Endothelial cell of umbilical vein (primary cell): ENCODE results near the gene KIF26A. TPM values are rescaled to one million over a fixed set of nuclear protein-coding genes. Genes with fewer than 3 reads are reported as not detected.

Experiments used
- BruUV-seq: library from RNA; stranded (reverse); fragments of 400-500 nt; replicated peaks from 2 replicates; lab custom pipeline; 2021; lab: Mats Ljungman, UMichigan
- CTCF ChIA-PET: fragments of 300-600, 350-600 bp; sonication (Branson Sonifier 250); formaldehyde crosslinking; loops from one replicate; lab custom pipeline; 2021; ENCODE audit warnings: antibody characterized with exemption, inconsistent platforms; lab: Charles Lee
- POLR2A ChIA-PET: fragments of 300-600, 350-600 bp; sonication (Branson Sonifier 250); formaldehyde crosslinking; loops from one replicate; lab custom pipeline; 2021; ENCODE audit warnings: antibody characterized with exemption, inconsistent platforms; lab: Charles Lee
- DNase-seq: peaks from one replicate; pipeline ENCODE4 v3.0.0-alpha.2; 2011; ENCODE audit warnings: low read depth, low spot score
- FAIRE-seq: peaks from 2 replicates; lab custom pipeline; 2011; peaks lifted over from hg19 to GRCh38; lab: Jason Lieb, UNC
- H2AFZ ChIP-seq: 2 replicates; pipeline ENCODE4 v1.6.0; 2012; ENCODE audit warnings: low read depth, low read length, control low read depth, inconsistent platforms
- H3K27ac ChIP-seq: 2 replicates; pipeline ENCODE4 v1.5.1; 2011; ENCODE audit warnings: low read depth, mild to moderate bottlenecking, control low read depth, low read length, moderate library complexity; ENCODE audit not compliant: insufficient read depth
- H3K27me3 ChIP-seq, 2 experiments: 2 replicates each; pipeline versions ENCODE4 v1.6.0 to v1.6.1; 2011; ENCODE audit warnings: low read length in 2 of 2, mixed read lengths in 1 of 2; ENCODE audit not compliant: control insufficient read depth in 2 of 2, insufficient read depth in 2 of 2
- H3K36me3 ChIP-seq, 2 experiments: 2 replicates in 1 of 2; 3 replicates in 1 of 2; pipeline ENCODE4 v1.5.1; 2011; ENCODE audit warnings: low read length in 2 of 2, mild to moderate bottlenecking in 1 of 2, moderate library complexity in 1 of 2; ENCODE audit not compliant: control insufficient read depth in 2 of 2, insufficient read depth in 2 of 2; ENCODE audit errors: extremely low read depth in 1 of 2
- H3K4me1 ChIP-seq: 3 replicates; pipeline ENCODE4 v1.5.1; 2011; ENCODE audit warnings: mild to moderate bottlenecking, low read length; ENCODE audit not compliant: control insufficient read depth, insufficient read depth; ENCODE audit errors: extremely low read depth
- H3K4me2 ChIP-seq: 2 replicates; pipeline ENCODE4 v1.6.1; 2011; ENCODE audit warnings: low read length, control low read depth, mixed read lengths; ENCODE audit not compliant: insufficient read depth
- H3K4me3 ChIP-seq, 3 experiments: fragments of 200-600 bp in 1 of 3; sonication (generic), shearing (Covaris generic) in 1 of 3; replicated peaks in 1 of 3; 2 replicates each; pipeline ENCODE4 v1.5.1; 2011 to 2016; ENCODE audit warnings: control low read depth in 3 of 3, low read length in 3 of 3, mild to moderate bottlenecking in 2 of 3, inconsistent platforms in 1 of 3, low read depth in 1 of 3, moderate library complexity in 1 of 3; ENCODE audit not compliant: insufficient read depth in 1 of 3
- H3K79me2 ChIP-seq: 2 replicates; pipeline ENCODE4 v1.6.0; 2012; ENCODE audit warnings: low read length, inconsistent platforms; ENCODE audit not compliant: control insufficient read depth, insufficient read depth
- H3K9ac ChIP-seq: replicated peaks from 2 replicates; pipeline ENCODE3; 2011; ENCODE audit warnings: low read length, control low read depth; ENCODE audit not compliant: insufficient read depth; ENCODE audit errors: extremely low read depth
- H3K9me1 ChIP-seq: replicated peaks from 3 replicates; pipeline ENCODE4 v1.6.0; 2011; ENCODE audit warnings: mild to moderate bottlenecking, low read length; ENCODE audit not compliant: control insufficient read depth, insufficient read depth; ENCODE audit errors: extremely low read depth
- H3K9me3 ChIP-seq: replicated peaks from 2 replicates; pipeline ENCODE4 v1.5.1; 2012; ENCODE audit warnings: low read length, inconsistent platforms; ENCODE audit not compliant: control insufficient read depth, insufficient read depth
- H4K20me1 ChIP-seq: replicated peaks from 2 replicates; pipeline ENCODE3; 2011; ENCODE audit warnings: mild to moderate bottlenecking, low read length; ENCODE audit not compliant: control insufficient read depth, insufficient read depth; ENCODE audit errors: extremely low read depth
- CTCF ChIP-seq, 2 donors: IDR thresholded peaks; 1 replicate in 1 of 2; 2 replicates in 1 of 2; pipeline ENCODE4 v1.5.1; 2011; ENCODE audit warnings: low read length in 2 of 2, mild to moderate bottlenecking in 2 of 2, moderate library complexity in 2 of 2, control low read depth in 1 of 2, inconsistent platforms in 1 of 2, low read depth in 1 of 2; ENCODE audit not compliant: insufficient read depth in 1 of 2; ENCODE audit errors: extremely low read depth in 1 of 2
- FOS ChIP-seq: IDR thresholded peaks from 2 replicates; pipeline ENCODE4 v1.6.1; 2011; ENCODE audit warnings: mild to moderate bottlenecking, low read length, moderate library complexity, borderline replicate concordance; ENCODE audit not compliant: insufficient read depth
- GATA2 ChIP-seq: IDR thresholded peaks from 2 replicates; pipeline ENCODE4 v1.7.0; 2011; ENCODE audit warnings: low read depth, mild to moderate bottlenecking, moderate library complexity, mixed read lengths, low read length; ENCODE audit not compliant: insufficient read length, insufficient read depth
- JUN ChIP-seq: IDR thresholded peaks from 2 replicates; pipeline ENCODE4 v1.6.1; 2011; ENCODE audit warnings: borderline replicate concordance, low read depth; ENCODE audit not compliant: insufficient read length, insufficient read depth
- MYC ChIP-seq: IDR thresholded peaks from one replicate; pipeline ENCODE4 v1.6.1; 2011; ENCODE audit warnings: mild to moderate bottlenecking, low read depth, low read length
- POLR2A ChIP-seq: IDR thresholded peaks from 2 replicates; pipeline ENCODE4 v1.6.1; 2012; ENCODE audit warnings: low read depth, mild to moderate bottlenecking, control low read depth, low read length
- POLR2AphosphoS5 ChIP-seq: IDR thresholded peaks from 2 replicates; pipeline ENCODE4 v1.6.1; 2012; ENCODE audit warnings: low read depth, mild to moderate bottlenecking, control low read depth, low read length, moderate library complexity; ENCODE audit not compliant: insufficient read depth
- dilution Hi-C: fragments of 300-500 bp; cut with MboI; formaldehyde crosslinking; loops from one replicate; pipeline ENCODE4 v1.15.0; 2019; ENCODE audit warnings: low sequenced_read_pairs; ENCODE audit not compliant: extremely low pct_ligation_motif_present
- intact Hi-C: fragments of 100-400 bp; cut with micrococcal nuclease; formaldehyde crosslinking; loops from one replicate; pipeline ENCODE4 v1.10.0; 2022
- polyA plus RNA-seq, 4 experiments: library from polyadenylated mRNA; depleted of rRNA in 3 of 4; stranded (reverse) in 3 of 4; unstranded in 1 of 4; fragments of >200 nt; gene quantifications; 2 replicates each; pipeline versions ENCODE4 v1.2.1 to v1.2.3, GENCODE V29; 2011 to 2012; ENCODE audit warnings: missing spikeins in 1 of 4
- total RNA-seq: library from RNA; stranded (reverse); gene quantifications from 2 replicates; pipeline ENCODE4 v1.2.3, GENCODE V29; 2021
- TF ChIP-seq, protein P1 (sequence below): IDR thresholded peaks from 2 replicates; pipeline ENCODE4 v1.6.1; 2011; ENCODE audit not compliant: insufficient read depth, insufficient read length

KIF26A gene
- total and polyA plus RNA-seq, 2 donors (not counting 3 experiments of a cell fraction or from before 2014, with no cell fraction given) = 3.6 to 10.7 TPM

DNA sequence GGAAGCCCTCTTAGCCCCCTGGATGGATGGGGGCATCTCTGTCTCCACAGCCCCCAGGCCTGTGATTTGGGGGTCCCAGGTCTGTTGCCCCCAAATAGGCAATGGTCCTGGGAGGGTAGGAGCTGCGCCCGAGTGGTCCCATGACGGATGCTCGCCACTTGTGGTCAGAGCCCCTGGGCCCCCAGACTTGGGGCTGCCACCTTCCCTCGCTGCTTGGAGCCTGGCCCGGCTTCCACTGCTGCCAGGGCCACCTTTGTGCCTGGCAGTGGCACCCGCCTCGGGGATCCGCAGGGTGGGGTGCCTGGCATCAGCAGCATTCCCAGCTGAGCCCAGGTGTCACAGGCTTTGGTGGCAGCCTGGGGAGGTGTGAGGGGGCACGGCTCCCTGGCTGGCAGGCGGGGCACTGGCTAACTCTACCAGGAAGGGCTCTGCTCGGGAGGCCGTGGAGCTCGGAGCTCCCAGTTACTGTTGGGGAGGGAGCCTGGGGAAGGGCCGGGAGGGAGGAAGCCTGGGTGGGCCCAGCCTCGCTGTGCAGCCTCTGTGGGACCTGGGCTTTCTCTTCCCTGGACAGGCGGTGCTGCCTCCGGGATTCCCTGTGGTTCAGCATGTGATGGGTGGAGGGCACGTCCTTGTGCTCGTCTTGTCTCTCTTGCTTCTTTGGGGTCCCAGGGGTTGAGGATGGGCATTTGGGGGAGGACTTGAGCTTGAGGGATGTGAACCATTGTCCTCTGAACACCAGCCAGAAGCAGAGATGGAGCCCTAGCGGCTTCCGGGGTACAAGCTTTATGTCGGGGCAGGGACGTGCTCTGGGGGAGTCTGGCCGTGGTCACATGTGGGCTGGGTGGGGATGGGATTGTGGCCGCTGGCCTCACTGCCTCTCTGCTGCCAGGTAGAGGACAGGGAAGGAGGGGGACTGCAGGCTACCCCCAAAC, 5.4 kb downstream of the KIF26A start:
- FAIRE-seq = no peak
- CTCF ChIA-PET = interaction anchor here (1.7 to 2.6 kb wide), 2 partner anchors 8 to 421 kb away, joined by 3 to 11 read pairs; no protein-coding TSS in a partner anchor
- TF ChIP-seq POLR2A (no peak), MYC (no peak), CTCF (IDR thresholded peaks at IDR 0.05; ENCODE audit: extremely low read depth in 1 of 2, insufficient read depth in 1 of 2, low read depth in 1 of 2, low read length in 2 of 2) (no peak), POLR2AphosphoS5 (no peak)
- POLR2A ChIA-PET = no interaction called here
- Histone ChIP-seq H3K27me3 (no peaks in the 10 kb centered on the region), H3K9ac (no peak overlapping the region), H3K4me2 (no peak overlapping the region), H3K79me2 (peaks cover 3% of the 10 kb centered on the region), H3K9me3 (no peaks in the 10 kb centered on the region), H3K36me3 (no peaks in the 10 kb centered on the region), H3K4me3 (no peak overlapping the region), H4K20me1 (no peaks in the 10 kb centered on the region), H3K4me1 (peaks cover 24% of the 10 kb centered on the region), H3K27ac (no peak overlapping the region), H3K9me1 (no peaks in the 10 kb centered on the region), H2AFZ (no peak overlapping the region)
- dilution Hi-C loops (no loop called here), intact Hi-C loops (no loop called here)
- no TSS peak for BruUV-seq
- DNase-seq = no peak

DNA sequence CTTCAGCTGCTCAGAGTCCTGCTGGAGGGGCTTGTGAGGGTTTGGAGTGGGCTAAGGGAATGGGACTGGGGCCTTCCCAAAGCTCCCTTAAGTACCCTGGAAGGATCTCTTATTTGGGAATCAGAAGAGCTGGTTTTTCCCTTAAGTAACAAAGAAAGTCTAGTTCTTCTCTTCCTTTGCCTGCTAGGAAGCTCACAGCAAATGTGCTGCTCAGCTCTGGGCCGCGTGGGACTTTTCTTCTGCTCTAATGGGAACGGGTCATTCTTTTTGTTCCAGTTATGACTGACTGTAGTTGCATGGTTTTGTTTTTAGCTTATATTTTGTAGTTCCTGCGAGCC, 6.0 kb downstream of the KIF26A start:
- CTCF ChIA-PET = interaction anchor here (2.6 kb wide), 1 partner anchor 420 kb away, joined by 11 read pairs; no protein-coding TSS in a partner anchor
- FAIRE-seq (no peak), DNase-seq (no peak)
- H3K9me1 ChIP-seq = no peaks in the 10 kb centered on the region
- intact Hi-C loops = no loop called here
- H3K27me3 ChIP-seq = no peaks in the 10 kb centered on the region
- no peak overlapping the region for H3K4me3 ChIP-seq
- TF ChIP-seq CTCF (IDR thresholded peaks at IDR 0.05; ENCODE audit: extremely low read depth in 1 of 2, insufficient read depth in 1 of 2, low read depth in 1 of 2, low read length in 2 of 2) (no peak), POLR2A (no peak), JUN (no peak), FOS (no peak), MYC (no peak), GATA2 (no peak)
- TF ChIP-seq, protein P1, sequence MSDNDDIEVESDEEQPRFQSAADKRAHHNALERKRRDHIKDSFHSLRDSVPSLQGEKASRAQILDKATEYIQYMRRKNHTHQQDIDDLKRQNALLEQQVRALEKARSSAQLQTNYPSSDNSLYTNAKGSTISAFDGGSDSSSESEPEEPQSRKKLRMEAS = no peak
- H3K27ac ChIP-seq = no peak overlapping the region
- dilution Hi-C loops = no loop called here
- H3K9me3 ChIP-seq = no peaks in the 10 kb centered on the region
- no TSS peak for BruUV-seq
- no peak overlapping the region for H2AFZ ChIP-seq
- no peaks in the 10 kb centered on the region for H3K36me3 ChIP-seq
- no peak overlapping the region for H3K4me2 ChIP-seq
- H3K79me2 ChIP-seq = peaks cover under 1% of the 10 kb centered on the region
- no peaks in the 10 kb centered on the region for H4K20me1 ChIP-seq
- H3K4me1 ChIP-seq = peaks cover 25% of the 10 kb centered on the region
- no peak overlapping the region for H3K9ac ChIP-seq
- POLR2A ChIA-PET = no interaction called here
